LoVo (cell line): Measurements from ENCODE around the gene LRRC59.

Source experiments
- DNase-seq: peaks from one replicate; pipeline ENCODE4 v3.0.0-alpha.2; 2016; ENCODE audit warnings: low spot score

The LRRC59 gene

GRCh38 chr17:50361561-50362480 lies 35.5 kb downstream of the LRRC59 start:
- DNase-seq: peak; percentile 57

GRCh38 chr17:50360486-50361115 lies 36.7 kb downstream of the LRRC59 start:
- DNase-seq: no peak

- DNase-seq: no peak
Measured at GRCh38 chr17:50359998-50360461, 37.3 kb downstream of the LRRC59 start.

GRCh38 chr17:50359005-50359699 lies 38.2 kb downstream of the LRRC59 start:
- DNase-seq: no peak

- no peak for DNase-seq
Measured at GRCh38 chr17:50358177-50358576, 39.1 kb downstream of the LRRC59 start.

- DNase-seq: no peak
Measured at GRCh38 chr17:50356892-50357510, 40.3 kb downstream of the LRRC59 start.

- DNase-seq: no peak
Measured at GRCh38 chr17:50356418-50356817, 40.9 kb downstream of the LRRC59 start.

- DNase-seq: no peak
Measured at GRCh38 chr17:50355701-50356341, 41.5 kb downstream of the LRRC59 start.

- DNase-seq: no peak
Measured at GRCh38 chr17:50355336-50355700, 42.0 kb downstream of the LRRC59 start.

GRCh38 chr17:50354776-50355175 lies 42.5 kb downstream of the LRRC59 start:
- DNase-seq: no peak

GRCh38 chr17:50354198-50354597 lies 43.1 kb downstream of the LRRC59 start:
- no peak for DNase-seq

- DNase-seq: no peak
Measured at GRCh38 chr17:50353600-50354195, 43.6 kb downstream of the LRRC59 start.

- no peak for DNase-seq
Measured at GRCh38 chr17:50352693-50353599, 44.4 kb downstream of the LRRC59 start.

- DNase-seq: no peak
Measured at GRCh38 chr17:50352072-50352692, 45.1 kb downstream of the LRRC59 start.

- no peak for DNase-seq
Measured at GRCh38 chr17:50350733-50351132, 46.6 kb downstream of the LRRC59 start.

- DNase-seq: no peak
Measured at GRCh38 chr17:50349243-50349600, 48.1 kb downstream of the LRRC59 start.

- no peak for DNase-seq
Measured at GRCh38 chr17:50348522-50349242, 48.6 kb downstream of the LRRC59 start.

- no peak for DNase-seq
Measured at GRCh38 chr17:50347894-50348291, 49.4 kb downstream of the LRRC59 start.
